NCI-H2196 treated with DMSO at 0.1 percent for 48 hours (cell line): ENCODE measurements around the gene RAB35.
A peak's percentile ranks its signal among the peaks of the same experiment; 100 is the strongest.

ENCODE experiments used
- DNase-seq: peaks from one replicate; lab custom pipeline; 2025; ENCODE audit not compliant: unreplicated experiment; lab: John Stamatoyannopoulos, UW

RAB35 gene

GRCh38 chr12:120109570-120110267 is 6.8 kb downstream of the RAB35 start:
- DNase-seq = no peak

DNA sequence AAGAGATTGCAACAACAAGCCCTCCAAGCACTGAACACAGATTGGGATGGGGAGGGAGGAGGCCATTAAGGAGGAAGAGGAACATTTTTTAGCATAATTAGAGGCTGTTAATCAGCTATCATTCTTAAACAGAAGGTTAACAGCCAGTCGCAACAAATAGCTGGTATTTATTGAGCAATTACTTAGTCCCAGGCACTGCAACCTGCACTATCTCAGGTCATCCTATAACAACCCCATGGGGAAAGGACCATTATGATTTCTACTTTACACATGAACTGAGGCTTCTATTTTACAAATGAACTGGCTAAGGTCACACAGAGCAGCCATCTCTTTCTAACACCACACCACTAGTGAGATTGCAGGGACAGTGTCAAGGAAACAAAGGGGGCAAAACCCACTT is 10.4 kb downstream of the RAB35 start:
- no peak for DNase-seq

DNA sequence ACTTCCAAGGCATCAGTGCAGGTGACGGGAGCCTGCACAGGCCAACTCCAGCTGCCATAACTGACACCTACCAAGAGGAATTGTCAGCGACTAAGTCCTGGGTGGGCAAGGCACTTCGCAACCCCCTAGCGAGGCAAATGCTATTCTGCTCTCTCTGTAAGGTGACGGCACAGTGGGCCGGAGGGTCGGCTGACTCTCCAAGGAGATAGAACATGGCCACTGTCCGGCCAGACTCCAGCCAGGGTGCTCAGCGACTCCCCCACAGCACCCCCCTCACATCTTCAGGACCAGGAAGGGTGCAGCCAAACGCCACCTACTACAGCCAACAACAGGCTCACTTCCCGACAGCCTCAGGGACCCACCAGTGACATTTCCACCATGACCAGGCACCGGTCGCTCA is 13.2 kb downstream of the RAB35 start:
- DNase-seq = no peak

- no peak for DNase-seq
Observed at GRCh38 chr12:120103044-120103338, 13.6 kb downstream of the RAB35 start.

GRCh38 chr12:120102189-120103043 is 14.1 kb downstream of the RAB35 start:
- DNase-seq = no peak

DNA sequence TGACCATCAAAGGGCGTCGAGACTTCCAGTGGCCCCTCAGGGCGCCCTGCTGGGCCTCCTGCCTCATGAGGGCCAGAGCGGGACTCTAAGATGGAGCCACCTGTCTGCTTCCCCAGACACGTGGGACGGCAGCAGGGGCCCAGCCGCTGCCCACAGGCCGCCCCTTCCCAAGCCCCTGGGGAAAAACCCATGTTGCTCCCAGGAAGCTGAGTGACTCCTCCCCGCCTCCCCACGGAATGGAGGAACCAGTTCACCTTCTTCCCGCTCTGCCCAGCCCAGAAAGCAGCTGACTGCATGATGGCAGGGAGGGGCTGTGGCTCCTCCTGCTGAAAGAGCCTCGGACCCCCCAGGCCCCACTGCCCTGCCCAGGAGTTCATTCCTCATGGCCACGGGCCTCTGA is 14.9 kb downstream of the RAB35 start:
- no peak for DNase-seq

- DNase-seq = no peak
Observed at GRCh38 chr12:120101182-120101581, 15.4 kb downstream of the RAB35 start.

- DNase-seq = peak; percentile 9
Observed at GRCh38 chr12:120100630-120101029, 15.9 kb downstream of the RAB35 start.

GRCh38 chr12:120099738-120100137 is 16.8 kb downstream of the RAB35 start:
- DNase-seq = no peak

- DNase-seq = no peak
Observed at GRCh38 chr12:120098756-120099470, 17.6 kb downstream of the RAB35 start.

DNA sequence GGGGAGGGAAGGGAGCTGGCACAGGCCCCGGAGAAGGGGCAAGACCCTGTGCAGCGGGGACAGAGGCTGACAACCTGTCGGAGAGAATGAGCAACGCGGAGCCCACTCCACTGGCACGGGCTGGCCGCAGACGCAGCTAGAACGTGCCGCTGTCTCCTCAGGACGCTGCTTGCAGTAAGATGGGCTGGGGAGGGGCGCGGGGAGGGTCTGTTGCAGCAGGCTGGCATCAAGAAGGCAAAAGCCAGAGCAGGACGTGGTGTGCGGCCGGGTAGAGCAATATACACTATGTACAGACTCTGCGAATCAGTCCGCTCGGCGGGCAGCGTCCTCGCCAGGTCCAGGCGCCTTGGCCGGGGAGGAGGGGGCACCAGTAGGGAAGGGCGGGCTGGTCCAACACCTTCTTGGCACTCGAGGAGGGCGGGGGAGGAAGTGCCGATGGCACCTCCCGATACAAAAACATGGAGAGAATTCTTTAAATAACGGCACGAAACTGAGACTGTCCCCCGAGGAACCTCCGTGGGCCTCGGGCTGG is 19.8 kb downstream of the RAB35 start:
- DNase-seq = no peak

DNA sequence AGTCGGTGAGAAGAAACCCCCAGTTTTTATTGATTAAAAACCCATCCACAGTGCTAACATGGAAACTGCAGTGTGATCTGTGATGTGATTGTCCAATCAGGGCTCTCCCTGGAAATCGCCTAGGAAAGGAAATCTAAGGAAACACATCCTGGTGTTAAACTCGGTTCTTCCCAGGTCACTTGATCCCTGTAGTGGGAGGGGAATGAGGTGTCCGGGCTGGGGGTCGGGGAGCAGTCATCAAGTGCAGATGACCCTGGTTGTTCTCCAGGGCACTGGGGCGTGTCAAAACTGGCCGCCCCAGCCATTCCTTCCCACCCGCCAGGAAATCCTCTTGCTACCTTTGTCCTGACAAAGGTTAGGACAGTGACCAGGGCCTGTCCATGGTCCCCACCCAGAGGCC is 20.8 kb downstream of the RAB35 start:
- DNase-seq = no peak

GRCh38 chr12:120095331-120095730 is 21.2 kb downstream of the RAB35 start:
- no peak for DNase-seq

DNA sequence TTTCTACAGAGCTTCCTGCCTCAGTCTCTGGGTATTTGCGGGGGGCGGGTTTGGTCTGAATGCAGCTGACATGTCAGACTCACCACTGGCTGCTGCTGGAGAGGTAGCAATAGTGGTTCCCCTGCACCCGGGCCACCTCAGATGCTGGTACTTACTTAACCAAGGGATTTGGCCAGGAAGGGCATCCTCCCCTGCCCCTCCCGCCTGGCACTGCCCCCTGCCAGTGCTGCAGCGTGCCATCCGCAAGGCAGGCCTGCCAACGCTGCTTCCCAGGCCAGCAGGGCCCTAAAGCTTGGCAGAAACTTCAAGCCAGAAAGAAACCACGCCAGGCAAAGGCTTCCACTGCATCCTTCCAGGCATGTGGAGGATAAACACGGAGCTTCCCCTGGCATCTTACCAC is 22.1 kb downstream of the RAB35 start:
- DNase-seq = no peak

GRCh38 chr12:120093592-120094355 is 22.8 kb downstream of the RAB35 start:
- DNase-seq = no peak

- DNase-seq = no peak
Observed at GRCh38 chr12:120093336-120093591, 23.3 kb downstream of the RAB35 start.

GRCh38 chr12:120092551-120093335 is 23.8 kb downstream of the RAB35 start:
- DNase-seq = no peak

DNA sequence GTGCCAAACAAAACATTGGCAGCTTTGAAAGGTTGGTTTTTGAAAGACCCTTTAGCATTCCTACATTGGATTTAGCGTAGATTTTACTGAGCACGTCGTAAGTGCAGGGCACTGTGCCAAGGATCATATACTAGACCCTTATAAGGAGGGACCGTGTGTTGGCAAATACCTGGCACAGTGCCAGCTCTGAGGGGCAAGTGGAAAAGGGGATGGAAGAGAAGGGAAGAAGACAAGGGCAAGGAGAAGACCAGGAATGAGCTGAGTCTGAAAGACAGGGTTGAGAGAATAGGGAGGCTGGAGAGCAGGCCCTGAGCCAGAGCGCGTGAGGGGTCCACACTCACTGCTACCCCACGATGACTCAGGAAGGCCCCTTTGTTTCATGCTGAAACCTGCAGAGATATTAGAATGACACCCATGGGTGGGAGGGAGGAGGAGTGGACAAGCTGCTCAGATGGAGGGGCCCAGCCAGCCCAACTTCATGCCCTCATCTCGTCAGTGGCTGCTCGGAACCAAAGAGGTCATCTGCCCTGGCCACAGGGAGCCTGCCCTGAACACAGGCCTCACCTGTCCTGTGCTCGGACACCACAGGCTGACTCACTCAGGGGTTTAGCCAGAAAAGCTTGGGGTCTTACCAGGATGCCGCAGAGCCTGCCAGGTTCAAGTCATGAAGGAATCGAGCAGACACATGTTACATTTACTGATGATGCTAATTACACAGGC is 25.0 kb downstream of the RAB35 start:
- no peak for DNase-seq

DNA sequence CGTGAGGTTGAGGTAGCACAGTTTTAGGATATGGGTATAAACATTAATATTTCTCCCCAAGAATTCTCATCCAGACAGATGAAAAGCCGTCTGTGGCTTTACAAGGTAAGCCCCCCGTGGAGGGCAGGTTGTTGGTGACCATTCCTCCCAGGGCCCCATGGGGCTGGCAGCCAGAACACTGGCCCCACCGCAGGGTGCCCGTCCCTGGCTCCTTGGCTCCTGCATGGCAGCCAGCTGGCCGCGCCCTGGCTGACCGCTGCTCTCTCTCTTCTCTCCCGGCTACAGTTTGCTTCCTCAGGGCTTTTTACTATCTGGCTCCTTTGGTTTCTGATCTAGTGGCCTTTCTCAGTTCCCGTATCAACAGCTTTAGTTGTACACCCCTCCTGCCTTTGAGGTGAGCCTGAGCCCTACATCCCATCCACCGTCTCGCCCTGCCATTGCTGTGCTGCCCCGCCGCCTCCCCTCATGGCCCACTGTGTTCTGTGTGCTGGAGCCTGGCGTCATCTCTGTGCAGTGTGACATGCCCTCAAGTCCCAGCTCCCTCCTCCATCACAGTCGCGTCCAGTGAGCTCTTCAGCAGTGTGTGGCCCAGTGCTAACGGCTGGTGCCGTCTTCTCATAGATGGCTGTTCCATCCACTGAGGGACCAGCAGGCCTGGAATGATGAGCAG is 25.8 kb downstream of the RAB35 start:
- DNase-seq = no peak
